K562 (cell line): Measurements from ENCODE around the gene CHD5. TPM values are rescaled to one million over a fixed set of nuclear protein-coding genes. Genes with fewer than 3 reads are reported as not detected.

Experiments
- ATF6 ChIP-seq: sonication (generic); formaldehyde crosslinking; IDR thresholded peaks from 2 replicates; pipeline ENCODE4 v1.4.0; 2020; ENCODE audit warnings: mild to moderate bottlenecking, missing genetic modification reagents
- HDAC1 ChIP-seq, 2 experiments: fragments of 450-650 bp; IDR thresholded peaks; 2 replicates each; pipeline ENCODE4 v1.6.1; 2016 to 2017; ENCODE audit warnings: inconsistent platforms in 1 of 2, mild to moderate bottlenecking in 1 of 2, moderate library complexity in 1 of 2
- HOXB6 ChIP-seq: fragments of 250-450 bp; sonication (Bioruptor Pico); IDR thresholded peaks from 2 replicates; pipeline ENCODE4 v1.5.1; 2022; ENCODE audit warnings: mild to moderate bottlenecking, borderline replicate concordance
- IFI16 ChIP-seq: fragments of 250-450 bp; sonication (Bioruptor Pico); IDR thresholded peaks from 2 replicates; pipeline ENCODE4 v2.1.2; 2022; ENCODE audit warnings: mild to moderate bottlenecking, inconsistent platforms
- ILK ChIP-seq: fragments of 450-650 bp; IDR thresholded peaks from 2 replicates; pipeline ENCODE4 v1.6.1; 2016; ENCODE audit warnings: missing genetic modification characterization, low read depth, mild to moderate bottlenecking, missing compliant biosample characterization, moderate library complexity, borderline replicate concordance
- MAFK ChIP-seq: IDR thresholded peaks from 2 replicates; pipeline ENCODE4 v1.6.1; 2011; ENCODE audit warnings: low read length, improper control_type of control experiment
- MIER1 ChIP-seq: fragments of 450-650 bp; IDR thresholded peaks from 2 replicates; pipeline ENCODE4 v1.6.1; 2016; ENCODE audit warnings: antibody characterized with exemption, mild to moderate bottlenecking, low read depth
- PYGO2 ChIP-seq: fragments of 450-650 bp; IDR thresholded peaks from 2 replicates; pipeline ENCODE4 v1.6.1; 2016; ENCODE audit warnings: mild to moderate bottlenecking, missing genetic modification characterization, moderate library complexity, missing compliant biosample characterization
- THRAP3 ChIP-seq: fragments of 450-650 bp; IDR thresholded peaks from 2 replicates; pipeline ENCODE4 v1.6.1; 2016; ENCODE audit warnings: mild to moderate bottlenecking, inconsistent platforms, borderline replicate concordance
- ZNF134 ChIP-seq: fragments of 250-450 bp; sonication (Bioruptor Pico); conservative IDR thresholded peaks from 2 replicates; pipeline ENCODE4 v1.4.0; 2020
- ZNF324 ChIP-seq: fragments of 250-450 bp; sonication (Bioruptor Pico); IDR thresholded peaks from 2 replicates; pipeline ENCODE4 v1.4.0; 2020; ENCODE audit warnings: mild to moderate bottlenecking
- polyA plus RNA-seq, 8 experiments: library from polyadenylated mRNA; depleted of rRNA in 4 of 8; stranded (reverse) in 5 of 8; unstranded in 3 of 8; fragments of >200 nt; fragmentation: Nextera tagmentation in 2 of 8; fragmentation: Illumina TruSeq in 1 of 8; extraction: Ambion mirVana in 2 of 8; extraction: Trizol in 1 of 8; gene quantifications; 2 replicates each; pipeline versions ENCODE4 v1.2.1 to v1.2.3, GENCODE V29; 2011 to 2014; ENCODE audit warnings: inconsistent platforms in 1 of 8, missing spikeins in 1 of 8
- total RNA-seq, 7 experiments: library from RNA; depleted of rRNA in 6 of 7; stranded (reverse); fragments of >200 nt in 6 of 7; fragmentation: Illumina TruSeq in 2 of 7; extraction: Trizol in 2 of 7; gene quantifications; 2 replicates each; pipeline versions ENCODE4 v1.2.1 to v1.2.3, GENCODE V29; 2011 to 2021; ENCODE audit warnings: low replicate concordance in 1 of 7

Gene CHD5
- total and polyA plus RNA-seq, 9 of the 15 experiments (the other 6 are each of a cell fraction or from before 2014, with no cell fraction given) = 0.03 to 0.52 (median 0.11) TPM; not detected in 2

- TF ChIP-seq ZNF134 (CRISPR knock-in tag) = no peak
- no peak for TF ChIP-seq ZNF324 (CRISPR knock-in tag)
- no peak for TF ChIP-seq THRAP3
- TF ChIP-seq MIER1 = no peak
- no peak for TF ChIP-seq ILK (tag)
- TF ChIP-seq MAFK = no peak
- no peak for TF ChIP-seq HDAC1 (IDR thresholded peaks at IDR 0.05)
- TF ChIP-seq HOXB6 (CRISPR knock-in tag) = no peak
- no peak for TF ChIP-seq ATF6 (CRISPR knock-in tag)
- no peak for TF ChIP-seq IFI16 (CRISPR knock-in tag)
- no peak for TF ChIP-seq PYGO2 (tag)
These were observed 12.5 kb downstream of the CHD5 start (continued) for GRCh38 chr1:6167391-6168303.
